GM19328 (cell line): ENCODE measurements around the gene SPOCK3.
"Not testable (repeated sequence)": the region's sequence is repeated elsewhere in the genome, so short reads cannot be mapped to it uniquely, and the experiment has no call there.

Source experiments
- ATAC-seq: cut with Tn5 transposase; IDR thresholded peaks from one replicate; pipeline ENCODE4 v1.9.1; 2021; ENCODE audit warnings: mild to moderate bottlenecking, moderate library complexity; ENCODE audit not compliant: unreplicated experiment

The SPOCK3 gene

DNA sequence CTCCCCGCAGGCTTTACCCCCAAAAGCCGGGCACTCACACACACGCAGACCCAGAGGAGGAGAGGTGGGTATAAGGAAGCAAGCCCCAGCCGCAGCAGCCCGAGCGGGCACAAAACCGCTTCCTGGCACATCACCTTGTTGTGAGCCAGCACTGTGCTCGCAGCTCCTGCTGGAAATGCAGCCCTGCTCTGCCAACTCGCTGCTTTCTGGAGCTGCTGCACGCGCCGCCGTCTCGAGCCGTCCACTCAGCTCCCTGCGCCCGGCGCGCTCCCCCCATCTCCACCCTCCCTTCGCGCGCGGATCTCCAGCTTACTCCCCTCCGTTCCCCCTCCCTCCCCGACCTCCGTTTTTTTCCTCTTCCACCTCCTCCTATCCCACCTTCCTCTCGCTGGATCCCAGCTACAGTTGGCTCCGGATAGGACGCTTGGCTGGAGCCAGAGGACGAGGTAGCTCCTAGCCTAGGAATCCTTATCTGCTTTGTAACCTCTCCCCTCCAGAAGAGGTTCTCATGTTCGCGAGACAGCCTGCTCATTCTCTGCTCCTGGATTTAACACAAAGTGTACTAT lies at the start of gene SPOCK3:
Gene SPOCK3, minus strand, starts transcription at position 179 of the 566 bp plus-strand sequence.
- ATAC-seq, result no peak

DNA sequence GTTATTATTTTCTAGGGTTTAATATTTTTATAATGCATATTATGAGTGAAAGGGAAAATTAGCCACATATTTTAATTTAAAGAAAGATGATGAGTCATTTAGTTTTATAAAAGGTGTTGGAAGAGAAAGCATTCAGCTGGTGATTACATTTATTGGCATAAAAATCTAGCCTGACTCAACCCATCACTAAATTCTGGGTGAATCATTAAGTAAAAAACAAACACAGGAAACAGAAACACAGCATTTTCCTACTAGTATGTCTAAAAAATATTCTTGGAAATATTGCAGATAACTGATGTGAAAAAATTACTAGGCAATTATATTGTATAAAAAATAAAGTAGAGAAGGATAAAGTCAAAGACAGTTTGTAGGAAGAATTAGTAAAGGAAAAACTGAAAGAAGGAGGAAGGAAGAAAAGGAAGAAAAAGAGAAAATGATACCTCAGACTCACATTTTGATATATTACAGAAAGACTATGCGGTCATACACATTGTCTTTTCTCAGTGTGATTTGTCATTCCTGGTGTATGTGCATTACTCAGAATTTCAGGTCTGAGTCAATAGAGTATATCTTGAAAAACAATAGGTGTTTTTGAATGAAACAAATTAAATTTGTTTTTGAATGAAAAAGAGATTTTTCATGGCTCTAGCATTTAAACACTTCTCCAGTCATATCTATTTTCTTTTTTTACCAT lies 48.0 kb upstream of the SPOCK3 start:
- no peak for ATAC-seq

DNA sequence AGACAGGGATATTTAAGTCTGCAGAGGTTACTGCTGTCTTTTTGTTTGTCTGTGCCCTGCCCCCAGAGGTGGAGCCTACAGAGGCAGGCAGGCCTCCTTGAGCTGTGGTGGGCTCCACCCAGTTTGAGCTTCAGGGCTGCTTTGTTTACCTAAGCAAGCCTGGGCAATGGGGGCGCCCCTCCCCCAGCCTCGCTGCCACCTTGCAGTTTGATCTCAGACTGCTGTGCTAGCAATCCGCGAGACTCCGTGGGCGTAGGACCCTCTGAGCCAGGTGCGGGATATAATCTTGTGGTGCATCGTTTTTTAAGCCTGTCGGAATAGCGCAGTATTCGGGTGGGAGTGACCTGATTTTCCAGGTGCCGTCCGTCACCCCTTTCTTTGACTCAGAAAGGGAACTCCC lies 47.3 kb upstream of the SPOCK3 start:
- ATAC-seq, result not testable (repeated sequence)

DNA sequence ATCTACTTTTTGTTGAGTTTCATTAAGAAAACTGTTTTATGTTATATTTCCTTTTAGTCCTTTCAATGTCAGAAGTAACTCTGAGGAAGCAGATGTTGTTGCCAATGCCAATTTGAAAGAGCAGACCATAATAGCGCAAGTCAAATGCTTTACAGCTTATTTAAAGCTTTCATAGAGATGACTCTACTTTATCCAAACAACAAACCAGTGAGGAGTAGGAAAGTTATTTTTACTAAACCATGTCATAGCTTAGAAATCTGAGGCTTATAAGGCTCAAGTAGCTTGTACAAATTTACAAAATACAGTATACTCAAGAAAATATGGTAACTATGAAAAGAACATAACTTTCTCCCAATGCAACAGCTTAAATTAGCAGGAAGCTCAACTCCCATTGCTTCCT lies 40.1 kb upstream of the SPOCK3 start:
- ATAC-seq, result no peak

DNA sequence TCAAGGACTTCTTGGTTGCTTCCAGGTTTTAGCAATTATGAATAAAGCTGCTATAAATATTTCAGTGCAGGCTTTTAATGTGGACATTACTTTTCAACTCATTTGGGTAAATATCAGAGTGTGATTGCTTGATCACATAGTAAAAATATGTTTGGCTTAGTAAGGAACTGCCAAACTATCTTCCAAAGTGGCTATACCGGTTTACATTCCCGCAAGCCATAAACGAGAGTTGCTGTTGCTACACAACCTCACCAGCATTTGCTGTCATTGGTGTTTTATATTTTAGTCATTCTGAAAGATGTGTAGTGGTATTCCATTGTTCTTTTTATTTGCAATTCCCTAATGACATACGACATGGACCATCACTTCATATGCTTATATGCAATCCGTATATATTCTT lies 30.9 kb upstream of the SPOCK3 start:
- ATAC-seq, result no peak

DNA sequence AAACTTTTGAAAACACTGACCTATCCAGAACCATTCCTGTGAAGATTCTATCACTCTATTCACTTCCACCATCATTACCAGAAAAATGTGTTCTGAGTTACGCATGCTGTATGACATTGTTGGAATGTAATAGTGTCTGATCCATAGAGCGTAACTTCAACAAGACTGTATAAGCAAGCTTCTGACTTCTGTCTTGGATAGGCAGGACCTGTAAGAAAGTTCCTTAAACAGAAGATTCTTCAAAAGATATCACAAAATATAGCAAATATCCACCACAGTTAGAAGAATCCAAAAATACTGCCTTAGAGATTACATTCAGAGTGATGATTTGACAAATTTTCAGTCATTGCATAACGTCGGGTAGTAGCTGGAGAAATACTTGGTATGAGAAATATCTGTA lies 14.0 kb upstream of the SPOCK3 start:
- no peak for ATAC-seq

DNA sequence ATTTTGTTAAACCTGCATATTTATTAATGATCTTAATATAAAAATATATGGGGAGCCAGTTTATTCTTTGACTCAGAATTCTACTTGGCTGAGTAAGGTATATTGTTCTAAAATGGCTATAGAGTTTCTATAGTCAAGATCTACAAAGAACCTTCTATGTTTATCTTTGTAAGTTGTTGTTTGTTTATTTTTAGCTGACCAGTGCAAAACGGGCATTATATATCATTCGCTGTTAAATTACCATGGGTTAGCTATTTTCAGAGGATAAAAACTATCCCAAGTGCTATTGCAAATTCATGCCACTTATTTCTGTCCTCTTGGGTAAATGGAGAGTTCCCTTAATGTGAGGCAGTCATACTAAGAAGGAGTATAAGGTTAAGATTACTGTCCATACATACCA lies 5.3 kb upstream of the SPOCK3 start:
- ATAC-seq, result no peak

DNA sequence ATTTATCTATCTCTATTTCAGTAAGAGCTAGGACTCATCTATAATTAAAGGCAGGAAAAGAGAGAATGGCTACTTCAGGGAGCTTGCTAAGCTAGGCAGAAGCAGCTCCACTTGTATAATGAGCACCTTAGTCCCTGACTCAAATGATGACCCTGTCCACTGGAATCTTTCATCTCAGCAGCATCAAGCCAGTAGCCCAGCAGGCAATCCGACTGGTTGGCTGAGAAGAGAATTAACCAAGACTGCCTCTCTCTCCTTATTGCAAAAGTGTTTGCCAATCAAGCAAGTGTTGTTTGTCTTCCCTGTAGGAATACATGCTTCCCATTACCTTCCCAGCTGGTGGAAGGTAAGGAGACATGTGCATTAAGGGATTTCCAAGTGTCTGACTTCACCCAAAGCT lies 3.9 kb upstream of the SPOCK3 start:
- ATAC-seq, result no peak

DNA sequence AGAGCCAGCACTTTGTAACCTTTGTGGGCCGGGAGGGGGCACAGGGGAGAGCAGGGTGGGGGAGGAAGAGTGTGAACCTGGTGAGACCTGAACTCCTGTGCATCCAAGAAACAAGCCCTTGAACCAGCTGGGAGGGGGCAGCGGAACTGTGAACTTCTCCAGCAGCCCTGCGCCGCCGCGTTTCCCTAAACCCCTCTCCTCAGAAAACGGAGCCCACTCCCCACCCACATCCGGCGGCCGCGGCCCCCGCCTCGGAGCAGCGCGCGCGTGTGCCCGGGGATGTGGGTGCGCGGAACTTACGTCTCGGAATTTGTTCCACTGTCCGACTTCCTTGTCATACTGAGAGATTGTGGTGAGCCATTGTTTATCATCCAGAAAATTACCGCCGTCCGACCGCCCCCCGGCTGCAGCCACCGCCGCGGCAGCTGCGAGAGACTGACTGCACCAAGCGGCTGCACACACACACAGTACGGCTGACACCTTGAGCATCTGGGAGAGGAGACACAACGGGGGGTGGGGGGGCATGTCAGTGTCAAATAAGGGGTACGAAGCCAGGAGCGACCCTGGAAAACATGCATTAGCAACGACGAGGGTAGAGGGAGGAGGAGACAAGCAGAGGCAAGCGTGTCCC lies 494 bp downstream of the SPOCK3 start:
- ATAC-seq, result no peak

DNA sequence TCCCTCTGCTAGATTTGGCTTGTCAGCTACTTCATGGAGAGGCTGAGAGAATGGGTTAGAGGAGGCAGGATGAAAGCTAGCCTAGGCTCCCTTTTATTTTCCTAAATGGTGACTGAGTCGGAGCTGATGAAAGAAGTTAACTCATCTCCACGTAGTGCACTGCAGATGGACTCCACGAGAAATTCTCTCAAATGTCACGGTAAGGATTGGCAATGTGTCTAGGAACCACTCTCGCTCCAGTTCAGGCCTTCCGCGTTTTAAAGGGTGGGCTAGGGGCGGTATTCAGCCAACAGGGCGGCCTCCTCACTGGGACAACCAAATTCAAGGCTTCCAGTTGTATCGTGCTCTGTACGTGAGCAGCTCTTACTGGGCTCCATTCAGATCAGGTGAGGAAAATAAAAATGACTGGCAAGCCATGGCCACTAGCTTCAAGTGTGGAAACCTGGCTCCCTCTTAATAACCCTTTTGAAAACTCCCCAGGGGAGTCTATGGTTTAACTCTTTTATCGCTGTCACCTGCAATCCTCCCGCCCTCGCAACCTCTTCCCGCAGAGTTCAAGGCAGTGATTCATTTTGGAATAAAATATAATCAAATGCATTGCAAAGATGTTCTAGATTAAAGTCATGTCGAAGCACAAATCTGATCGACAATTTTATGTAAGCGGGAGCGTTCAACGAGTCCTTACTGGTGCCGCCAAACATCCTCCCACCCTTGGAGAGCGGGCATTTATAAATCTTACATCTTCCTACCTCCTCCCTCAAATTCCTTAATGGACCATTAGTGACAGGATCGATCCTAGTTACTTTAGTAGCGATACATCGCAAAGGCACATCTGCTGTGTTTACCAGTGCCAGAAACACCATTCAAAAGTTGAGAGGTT lies 1.2 kb downstream of the SPOCK3 start:
- no peak for ATAC-seq

DNA sequence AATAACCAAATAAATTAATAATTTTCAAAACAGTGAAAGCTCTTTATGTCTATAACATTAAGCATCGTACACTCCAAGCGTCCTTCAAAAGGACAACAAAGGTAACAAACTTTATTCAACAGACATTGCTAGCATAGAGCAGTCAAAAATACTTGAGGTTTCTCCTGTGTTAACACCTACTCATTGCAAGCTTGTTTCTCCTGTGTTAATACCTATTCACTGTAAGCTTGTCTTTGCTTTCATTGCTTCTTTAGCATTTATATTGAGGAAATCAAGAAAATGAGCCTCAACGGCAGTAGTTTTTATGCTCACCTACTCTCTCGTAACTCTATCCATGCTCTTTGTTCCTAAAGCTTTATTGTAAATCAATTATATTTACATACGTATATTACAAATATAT lies 3.5 kb downstream of the SPOCK3 start:
- no peak for ATAC-seq

DNA sequence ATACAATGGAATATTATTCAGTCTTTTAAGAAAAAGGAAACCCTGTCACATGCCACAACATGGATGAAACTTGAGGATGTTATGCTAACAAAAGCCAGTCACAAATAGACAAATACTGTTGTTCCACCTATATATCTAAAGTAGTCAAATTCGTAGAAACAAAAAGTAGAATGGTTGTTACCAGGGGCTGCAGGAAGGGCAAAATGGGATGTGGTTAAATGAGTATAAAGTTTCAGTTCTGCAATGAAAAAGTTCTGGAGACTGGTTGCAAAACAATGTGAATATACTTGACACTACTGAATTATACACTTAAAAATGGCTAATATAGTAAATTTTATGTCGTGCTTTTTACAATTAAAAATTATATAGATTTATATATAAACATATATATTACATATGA lies 12.2 kb downstream of the SPOCK3 start:
- ATAC-seq, result peak; percentile 71

DNA sequence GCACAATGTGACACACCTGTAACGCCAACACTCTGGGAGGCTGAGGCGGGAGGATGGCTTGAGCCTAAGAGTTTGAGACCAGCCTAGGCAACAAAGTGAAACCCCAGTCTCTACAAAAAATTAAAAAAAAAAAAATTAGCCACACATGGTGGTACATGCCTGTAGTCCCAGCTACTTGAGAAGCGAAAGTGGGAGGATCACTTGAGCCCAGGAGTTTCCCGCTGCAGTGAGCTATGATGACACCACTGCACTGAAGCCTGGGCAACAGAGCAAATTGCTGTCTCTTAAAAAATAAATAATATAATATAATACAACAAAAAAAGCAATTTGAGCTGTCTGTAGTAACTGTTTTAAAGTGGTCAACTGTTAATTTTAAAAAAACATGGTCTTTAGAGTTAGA lies 13.2 kb downstream of the SPOCK3 start:
- ATAC-seq, result no peak

DNA sequence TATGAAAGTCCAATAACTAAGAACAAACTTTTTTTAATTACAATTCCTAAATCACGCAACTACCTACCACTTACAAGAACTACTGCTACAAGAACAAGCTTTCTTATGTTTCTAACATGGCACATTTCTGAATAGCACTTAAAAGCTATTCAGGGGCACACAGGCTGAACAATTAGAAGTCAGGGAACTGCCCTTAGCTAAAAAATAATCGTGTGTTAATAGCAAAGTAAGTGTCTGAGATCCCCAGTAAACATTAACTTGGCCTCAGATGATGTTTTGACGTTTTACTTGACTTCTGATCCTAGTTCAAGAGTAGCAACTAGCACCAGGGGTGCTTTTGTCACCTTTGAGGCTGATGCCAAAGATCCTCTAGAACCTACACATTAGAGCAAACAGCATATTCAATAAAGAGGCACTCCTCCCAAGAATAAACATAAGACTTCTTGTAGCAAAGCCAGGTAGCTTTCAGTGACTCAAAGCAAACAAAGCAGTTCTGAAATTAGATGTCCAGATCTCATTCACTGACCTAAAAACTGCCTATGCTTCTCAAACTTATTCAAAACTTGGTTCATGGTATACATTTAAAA lies 16.2 kb downstream of the SPOCK3 start:
- no peak for ATAC-seq

DNA sequence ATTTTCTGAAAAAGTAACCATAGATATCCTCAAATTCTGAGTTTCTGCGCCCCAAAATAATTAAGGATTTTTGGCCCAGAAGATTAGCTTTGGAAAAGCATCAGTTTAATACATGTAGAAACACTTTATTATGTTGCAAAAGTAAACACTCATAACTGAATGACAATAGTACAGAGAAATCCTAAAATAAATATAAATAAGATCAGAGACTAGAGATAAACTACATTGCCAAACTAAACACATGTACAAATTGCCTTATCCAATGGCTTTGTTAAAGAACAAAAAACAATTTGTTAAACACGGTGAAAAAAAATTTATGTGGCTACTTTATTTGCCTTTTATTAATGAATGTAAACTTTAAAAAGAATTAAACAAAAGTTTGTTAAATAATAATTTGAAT lies 17.5 kb downstream of the SPOCK3 start:
- ATAC-seq, result no peak

DNA sequence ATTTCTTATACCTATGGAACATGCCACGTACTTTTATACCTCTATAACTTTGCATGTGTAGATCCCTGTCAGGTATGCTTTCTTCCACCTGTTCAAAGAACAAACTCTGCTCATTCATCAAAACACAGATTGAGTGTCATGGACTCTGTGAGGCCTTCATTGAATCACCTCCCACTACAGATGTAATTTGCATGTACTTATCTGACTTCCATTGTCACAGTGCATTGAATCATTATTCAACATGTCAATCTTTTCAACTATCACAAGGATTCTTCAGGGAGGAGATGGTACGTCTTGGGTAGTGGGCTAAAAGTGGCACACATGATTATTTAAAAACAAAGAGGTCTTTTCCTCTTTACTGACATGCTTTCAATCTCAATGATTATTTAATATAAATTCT lies 24.1 kb downstream of the SPOCK3 start:
- no peak for ATAC-seq

DNA sequence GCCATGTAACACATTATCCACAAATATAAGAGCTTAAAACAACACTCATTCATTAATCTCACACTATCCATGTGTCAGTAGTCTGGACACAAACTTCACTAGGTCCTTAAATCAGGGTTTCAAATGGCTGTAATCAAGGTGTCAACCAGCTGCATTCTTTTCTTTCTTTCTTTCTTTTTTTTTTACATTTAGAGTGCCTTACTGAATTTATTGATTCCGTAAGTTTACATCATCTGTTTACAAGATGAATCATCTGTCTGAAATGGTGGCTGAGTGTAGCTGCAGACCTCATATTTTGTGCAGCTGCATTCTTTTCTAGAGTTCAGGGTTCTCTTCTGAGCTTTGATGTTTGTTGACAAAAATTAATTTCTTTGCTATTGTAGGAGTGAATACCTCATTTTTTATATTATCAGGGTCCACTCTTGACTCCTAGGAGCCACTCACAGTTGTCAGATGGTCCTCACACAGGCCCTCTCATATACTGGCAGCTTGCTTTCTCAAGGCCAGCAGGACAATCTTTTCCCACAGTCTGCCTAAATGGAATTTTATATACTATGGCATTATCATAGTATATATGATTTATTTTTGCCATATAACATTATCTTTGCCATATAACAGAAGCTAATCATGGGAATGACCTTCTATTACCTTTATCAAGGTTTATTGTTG lies 37.8 kb downstream of the SPOCK3 start:
- no peak for ATAC-seq

DNA sequence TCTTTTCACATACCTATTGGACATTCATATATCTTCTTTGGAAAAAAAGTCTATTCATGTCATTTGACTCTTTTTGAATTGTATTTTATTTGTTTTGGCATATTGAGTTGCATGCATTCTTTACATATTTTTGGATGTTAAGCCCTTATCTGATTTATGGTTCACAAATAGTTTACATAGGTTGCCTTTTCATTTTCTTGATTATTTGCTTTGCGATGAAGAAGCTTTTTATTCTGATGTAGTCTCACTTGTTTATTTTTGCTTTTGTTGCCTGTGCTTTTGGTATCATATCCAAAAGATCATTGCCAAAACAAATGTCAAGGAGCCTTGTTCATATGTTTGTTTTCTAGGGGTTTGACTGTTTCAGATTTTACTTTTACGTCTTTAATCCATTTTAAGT lies 43.9 kb downstream of the SPOCK3 start:
- ATAC-seq, result no peak

DNA sequence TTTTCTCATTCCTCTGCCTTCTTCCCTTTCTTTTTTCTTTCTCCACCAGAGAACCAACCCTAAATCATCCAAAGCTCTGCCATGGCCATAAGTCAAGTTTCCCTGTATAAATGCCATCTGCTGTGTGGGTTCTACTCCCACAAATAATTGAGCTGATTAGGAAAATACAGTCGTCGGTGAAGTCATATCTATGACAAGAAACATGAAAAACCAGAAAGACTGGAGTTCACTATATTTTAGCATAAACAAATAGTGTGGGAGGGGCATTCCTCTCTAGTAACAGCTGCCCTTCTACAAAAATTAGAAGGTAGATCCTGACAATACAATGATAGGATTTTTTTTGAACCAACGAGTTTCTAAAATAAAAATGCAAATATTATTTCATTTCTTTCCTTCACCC lies 48.8 kb downstream of the SPOCK3 start:
- ATAC-seq, result no peak

DNA sequence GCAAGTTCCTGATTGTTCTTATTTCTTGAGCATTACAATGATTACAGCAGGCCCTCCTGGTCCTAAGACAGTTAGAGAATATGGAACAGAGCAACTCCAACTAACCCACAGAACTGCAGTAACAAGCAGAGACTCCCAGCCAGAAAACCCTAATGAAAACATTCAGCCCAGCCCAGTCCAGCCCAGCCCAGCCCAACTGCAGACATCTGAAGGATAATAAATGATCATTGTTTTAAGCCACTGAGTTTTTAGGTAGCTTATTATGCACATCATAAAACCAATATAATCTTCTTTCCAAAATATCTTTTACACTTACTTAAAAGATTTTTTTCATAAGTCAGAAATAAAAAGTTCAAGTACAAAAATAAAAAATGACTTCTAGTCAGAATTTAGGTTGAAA lies 51.3 kb downstream of the SPOCK3 start:
- ATAC-seq, result no peak

DNA sequence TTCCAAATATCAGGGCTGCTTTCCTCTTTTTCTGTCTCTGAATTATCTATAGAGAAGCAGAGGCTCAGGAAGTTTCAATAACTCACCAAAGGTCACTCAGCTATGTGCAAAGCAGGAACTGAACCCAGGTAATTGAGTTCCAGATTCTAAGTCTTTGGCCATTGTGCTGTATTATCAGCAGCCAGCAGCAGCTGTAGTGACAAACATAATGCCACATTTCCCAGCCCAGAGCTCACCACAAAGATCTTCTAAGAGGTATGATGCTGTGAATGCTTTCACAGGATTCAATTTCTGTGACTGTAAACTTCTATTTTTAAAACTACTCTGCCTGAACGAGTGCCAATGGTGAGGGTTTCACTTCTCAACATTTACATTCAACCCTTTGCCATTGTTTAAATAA lies 56.4 kb downstream of the SPOCK3 start:
- no peak for ATAC-seq
